ENCODE results near the gene UGT1A8.

The UGT1A8 gene

GRCh38 chr2:233689031-233689430 lies 71.6 kb downstream of the UGT1A8 start:
- TF ChIP-seq CTCF (IDR thresholded peaks at IDR 0.05; ENCODE audit: low read depth, low read length): no peak
- DNase-seq (ENCODE audit: extremely low read depth, low read depth): no peak

- no peak for TF ChIP-seq CTCF (IDR thresholded peaks at IDR 0.05; ENCODE audit: low read depth, low read length)
- DNase-seq (ENCODE audit: extremely low read depth, low read depth): no peak
Observed at GRCh38 chr2:233689501-233689900, 72.1 kb downstream of the UGT1A8 start.

- no peak for TF ChIP-seq CTCF (IDR thresholded peaks at IDR 0.05; ENCODE audit: low read depth, low read length)
- no peak for DNase-seq (ENCODE audit: extremely low read depth, low read depth)
Observed at GRCh38 chr2:233690444-233690843, 73.0 kb downstream of the UGT1A8 start.

- DNase-seq (ENCODE audit: extremely low read depth, low read depth): no peak
- no peak for TF ChIP-seq CTCF (IDR thresholded peaks at IDR 0.05; ENCODE audit: low read depth, low read length)
Observed at GRCh38 chr2:233691443-233692433, 74.3 kb downstream of the UGT1A8 start.

GRCh38 chr2:233692648-233693047 lies 75.2 kb downstream of the UGT1A8 start, which contains the start of gene UGT1A6:
Gene UGT1A6, plus strand, starts transcription at chr2:233692890. Its CDS starts 115 bp downstream, at chr2:233693005.
- TF ChIP-seq CTCF (IDR thresholded peaks at IDR 0.05; ENCODE audit: low read depth, low read length): no peak
- DNase-seq (ENCODE audit: extremely low read depth, low read depth): no peak

- TF ChIP-seq CTCF (IDR thresholded peaks at IDR 0.05; ENCODE audit: low read depth, low read length): no peak
- DNase-seq (ENCODE audit: extremely low read depth, low read depth): no peak
Observed at GRCh38 chr2:233693963-233694362, 76.5 kb downstream of the UGT1A8 start.

- no peak for DNase-seq (ENCODE audit: extremely low read depth, low read depth)
Observed at GRCh38 chr2:233698740-233699139, 81.3 kb downstream of the UGT1A8 start.

More at GRCh38 chr2:233698740-233699139, 81.3 kb downstream of the UGT1A8 start:
- TF ChIP-seq CTCF (IDR thresholded peaks at IDR 0.05; ENCODE audit: low read depth, low read length): no peak

All from AG09319 (cell line).